Calu3 (cell line): ENCODE data around the gene VPS11. TPM values are rescaled to one million over a fixed set of nuclear protein-coding genes. Genes with fewer than 3 reads are reported as not detected.

Experiments
- Bru-seq: library from RNA; stranded (reverse); fragments of 400-500 nt; gene quantifications from one replicate; lab custom pipeline; 2021; lab: Mats Ljungman, UMichigan
- BruChase-seq, 2 experiments: library from RNA; stranded (reverse); fragments of 400-500 nt; gene quantifications; one replicate each; lab custom pipeline; 2021; lab: Mats Ljungman, UMichigan
- BruUV-seq: library from RNA; stranded (reverse); fragments of 400-500 nt; replicated peaks from 2 replicates; lab custom pipeline; 2021; lab: Mats Ljungman, UMichigan
- CTCF ChIA-PET: fragments of 300-600 bp; sonication (Branson Sonifier 250); formaldehyde crosslinking; loops from one replicate; lab custom pipeline; 2022; ENCODE audit warnings: antibody characterized with exemption; lab: Charles Lee
- DNase-seq: peaks from one replicate; pipeline ENCODE4 v3.0.0; 2022
- H3K27ac Mint-ChIP-seq: one replicate; pipeline ENCODE4 v1.8.0; 2022; ENCODE audit warnings: mixed read lengths; ENCODE audit not compliant: unreplicated experiment
- H3K27me3 Mint-ChIP-seq: one replicate; pipeline ENCODE4 v1.8.0; 2022; ENCODE audit warnings: mixed read lengths; ENCODE audit not compliant: unreplicated experiment
- H3K36me3 Mint-ChIP-seq: one replicate; pipeline ENCODE4 v1.8.0; 2022; ENCODE audit warnings: mild to moderate bottlenecking, moderate library complexity, mixed read lengths; ENCODE audit not compliant: insufficient read depth, unreplicated experiment
- H3K4me1 Mint-ChIP-seq: one replicate; pipeline ENCODE4 v1.8.0; 2022; ENCODE audit warnings: mild to moderate bottlenecking, low read depth, mixed read lengths; ENCODE audit not compliant: unreplicated experiment
- H3K4me3 Mint-ChIP-seq: one replicate; pipeline ENCODE4 v1.8.0; 2022; ENCODE audit warnings: mild to moderate bottlenecking, low read depth, moderate library complexity, mixed read lengths; ENCODE audit not compliant: unreplicated experiment
- H3K9me3 Mint-ChIP-seq: one replicate; pipeline ENCODE4 v1.8.0; 2022; ENCODE audit warnings: low read depth, mixed read lengths; ENCODE audit not compliant: unreplicated experiment
- intact Hi-C: fragments of 100-400 bp; cut with micrococcal nuclease; formaldehyde crosslinking; loops from one replicate; pipeline ENCODE4 v1.10.0; 2022; ENCODE audit not compliant: unreplicated experiment
- long read RNA-seq: library from polyadenylated mRNA; stranded (forward); transcript quantifications from one replicate; pipeline ENCODE4 v2.0.0, GENCODE V29; 2022
- total RNA-seq: library from RNA; stranded (reverse); gene quantifications from 2 replicates; pipeline ENCODE4 v1.2.3, GENCODE V29; 2022
- TF ChIP-seq, protein P1 (sequence below): fragments of 200-600 bp; IDR thresholded peaks from one replicate; pipeline ENCODE4 v1.8.0; 2022; ENCODE audit warnings: antibody characterized with exemption; ENCODE audit not compliant: unreplicated experiment

Gene VPS11
- 15.1 and 15.8 TPM in 2 replicates for total RNA-seq
- Bru-seq, nascent RNA, result percentile 63 among the genes with signal in this experiment
- percentile 67 among the genes with signal in this experiment for BruChase-seq, experiment 1, labeled RNA remaining after a 6-hour chase
- percentile 62 among the genes with signal in this experiment for BruChase-seq, experiment 2, labeled RNA remaining after a 2-hour chase
- long read RNA-seq, transcript VPS11-208 (16 exons, 3,313 nt), result major isoform, 12 of 23 reads
- long read RNA-seq, partial matches to known transcripts, result 6 of 23 reads
- long read RNA-seq, other reads (novel, unspliced or antisense), result 5 of 23 reads

DNA sequence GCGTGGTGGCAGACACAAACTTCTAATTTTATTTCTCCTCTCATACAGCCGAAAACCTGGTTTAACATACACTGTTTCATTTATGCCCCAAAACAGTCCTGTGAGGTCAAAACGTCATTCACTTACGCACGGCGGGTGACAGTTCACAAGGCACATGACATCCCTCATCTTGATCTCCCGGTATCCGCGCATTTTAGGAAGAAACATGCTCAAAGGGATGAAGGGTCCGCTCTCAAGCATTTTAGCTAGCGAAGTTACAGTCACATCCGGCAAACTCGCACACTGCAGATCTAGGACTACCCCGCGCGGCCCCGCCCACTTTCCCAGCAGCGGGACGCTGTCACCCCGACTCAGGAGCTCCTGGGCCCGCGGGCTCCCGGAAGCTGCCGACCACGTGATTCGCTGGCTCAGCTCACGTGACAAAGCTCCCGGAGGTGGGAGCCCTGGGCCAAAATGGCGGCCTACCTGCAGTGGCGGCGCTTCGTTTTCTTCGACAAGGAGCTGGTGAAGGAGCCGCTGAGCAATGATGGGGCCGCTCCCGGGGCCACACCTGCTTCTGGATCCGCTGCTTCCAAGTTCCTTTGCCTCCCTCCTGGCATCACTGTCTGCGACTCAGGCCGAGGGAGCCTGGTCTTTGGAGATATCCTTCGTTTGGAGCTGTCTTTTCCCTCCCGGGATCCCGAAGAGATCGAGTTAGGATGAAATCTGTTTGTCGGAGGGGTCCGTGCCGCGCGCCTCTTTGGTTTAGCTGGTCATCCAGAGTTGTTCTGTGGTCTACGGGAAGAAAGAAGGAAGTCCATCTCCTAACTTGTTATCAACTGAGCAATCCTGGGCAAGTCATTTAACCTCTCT is at the start of gene VPS11:
TSS of gene VPS11 (plus strand) at position 448 of the 852 bp plus-strand sequence. CDS start at position 454, 6 bp downstream.
- Mint-ChIP-seq H3K36me3 (peaks cover 23% of the 10 kb centered on the region), H3K4me1 (no peaks in the 10 kb centered on the region), H3K27ac (peak within 1 kb of the TSS; percentile 70), H3K9me3 (no peaks in the 10 kb centered on the region), H3K4me3 (peak within 1 kb of the TSS; percentile 81), H3K27me3 (no peaks in the 10 kb centered on the region)
- TF ChIP-seq, protein P1, sequence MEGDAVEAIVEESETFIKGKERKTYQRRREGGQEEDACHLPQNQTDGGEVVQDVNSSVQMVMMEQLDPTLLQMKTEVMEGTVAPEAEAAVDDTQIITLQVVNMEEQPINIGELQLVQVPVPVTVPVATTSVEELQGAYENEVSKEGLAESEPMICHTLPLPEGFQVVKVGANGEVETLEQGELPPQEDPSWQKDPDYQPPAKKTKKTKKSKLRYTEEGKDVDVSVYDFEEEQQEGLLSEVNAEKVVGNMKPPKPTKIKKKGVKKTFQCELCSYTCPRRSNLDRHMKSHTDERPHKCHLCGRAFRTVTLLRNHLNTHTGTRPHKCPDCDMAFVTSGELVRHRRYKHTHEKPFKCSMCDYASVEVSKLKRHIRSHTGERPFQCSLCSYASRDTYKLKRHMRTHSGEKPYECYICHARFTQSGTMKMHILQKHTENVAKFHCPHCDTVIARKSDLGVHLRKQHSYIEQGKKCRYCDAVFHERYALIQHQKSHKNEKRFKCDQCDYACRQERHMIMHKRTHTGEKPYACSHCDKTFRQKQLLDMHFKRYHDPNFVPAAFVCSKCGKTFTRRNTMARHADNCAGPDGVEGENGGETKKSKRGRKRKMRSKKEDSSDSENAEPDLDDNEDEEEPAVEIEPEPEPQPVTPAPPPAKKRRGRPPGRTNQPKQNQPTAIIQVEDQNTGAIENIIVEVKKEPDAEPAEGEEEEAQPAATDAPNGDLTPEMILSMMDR, result no peak
- CTCF ChIA-PET, result interaction anchor here (0.6 to 1.0 kb wide), 7 partner anchors 28 to 272 kb away, joined by 3 to 5 read pairs (median 4); partner anchors contain the start of genes CBL, DPAGT1 and NHERF4
- DNase-seq, result peak; percentile 94
- BruUV-seq, result no TSS peak
- intact Hi-C loops, result no loop called here

DNA sequence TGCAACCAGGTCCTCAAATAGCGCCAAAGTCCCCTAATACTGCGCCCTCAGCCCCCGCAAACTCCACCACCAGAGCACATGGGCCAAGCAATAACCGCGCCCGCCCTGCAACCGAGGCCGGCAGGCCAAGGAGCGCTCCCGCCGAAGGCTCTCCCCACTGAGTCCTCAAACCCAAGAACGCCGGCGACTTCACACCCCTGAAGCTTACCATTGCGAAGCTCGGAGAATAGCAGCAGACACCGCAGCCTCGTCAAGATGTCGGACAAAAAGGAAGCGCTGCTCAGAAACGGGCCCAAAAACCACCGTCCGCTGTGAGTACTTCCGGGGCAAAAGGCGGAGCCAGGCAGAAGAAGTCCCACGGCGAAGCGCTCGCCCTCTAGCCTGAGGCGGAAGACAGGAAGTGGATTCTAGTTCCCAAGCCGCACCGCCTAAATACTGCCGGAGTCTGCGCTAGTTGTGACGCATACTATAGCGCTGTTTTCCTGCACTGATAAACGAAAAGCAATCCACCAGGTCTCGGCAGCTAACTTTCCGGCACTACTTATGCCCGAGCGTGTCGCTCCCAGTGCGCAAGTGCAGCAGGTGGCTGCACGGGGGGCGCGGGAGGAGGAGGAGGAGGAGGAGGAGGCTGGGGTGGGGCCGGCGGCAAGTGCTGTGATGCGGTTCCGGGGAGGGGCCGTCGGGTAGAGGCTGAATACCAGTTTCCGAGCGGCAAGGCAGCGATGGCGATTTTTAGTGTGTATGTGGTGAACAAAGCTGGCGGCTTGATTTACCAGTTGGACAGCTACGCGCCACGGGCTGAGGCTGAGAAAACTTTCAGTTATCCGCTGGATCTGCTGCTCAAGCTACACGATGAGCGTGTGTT is 49.3 kb upstream of the VPS11 start, which contains the start of the genes RPS25 and TRAPPC4:
TSS of gene RPS25 (minus strand) at position 270 of the 865 bp plus-strand sequence. CDS start at position 211, 59 bp downstream.
TSS of gene TRAPPC4 (plus strand) at position 693 of the 865 bp plus-strand sequence. CDS start at position 723, 30 bp downstream.
- intact Hi-C loops, result no loop called here
- peaks cover 77% of the 10 kb centered on the region for H3K36me3 Mint-ChIP-seq
- DNase-seq, result peak; percentile 90
- CTCF ChIA-PET, result interaction anchor here (0.6 kb wide), 2 partner anchors 227 to 1286 kb away, joined by 3 read pairs; no protein-coding TSS in a partner anchor
- no peaks in the 10 kb centered on the region for H3K9me3 Mint-ChIP-seq
- TF ChIP-seq, protein P1, result no peak
- peaks cover 15% of the 10 kb centered on the region for H3K4me1 Mint-ChIP-seq
- BruUV-seq, result no TSS peak
- H3K27me3 Mint-ChIP-seq, result no peaks in the 10 kb centered on the region
- peak within 1 kb of the TSS; percentile 93 for H3K4me3 Mint-ChIP-seq
- peak within 1 kb of the TSS; percentile 93 for H3K27ac Mint-ChIP-seq

DNA sequence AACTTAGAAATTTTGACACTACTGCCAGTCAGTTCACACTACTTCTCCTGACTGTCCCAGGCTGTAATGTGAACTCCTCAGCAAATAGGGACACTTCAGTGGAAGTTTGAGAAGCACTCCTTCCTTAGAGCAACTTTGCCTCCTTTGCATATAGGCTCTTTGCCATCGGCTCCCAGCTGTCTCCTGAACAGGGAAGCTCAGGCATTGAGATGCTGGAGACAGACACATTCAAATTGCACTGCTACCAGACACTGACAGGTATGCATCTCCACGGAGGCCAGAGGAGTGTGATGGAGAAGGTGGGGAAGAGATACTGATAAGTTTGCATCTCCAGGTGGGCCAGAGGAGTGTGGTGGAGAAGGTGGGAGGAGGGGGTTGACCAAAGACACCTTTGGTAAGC is 47.6 kb upstream of the VPS11 start:
- TF ChIP-seq, protein P1, result no peak
- Mint-ChIP-seq H3K9me3 (no peaks in the 10 kb centered on the region), H3K4me1 (peaks cover 15% of the 10 kb centered on the region), H3K4me3 (peak overlapping the region; percentile 93), H3K27ac (peak overlapping the region; percentile 60), H3K36me3 (peaks cover 71% of the 10 kb centered on the region), H3K27me3 (no peaks in the 10 kb centered on the region)
- intact Hi-C loops, result no loop called here
- CTCF ChIA-PET, result no interaction called here
- BruUV-seq, result no TSS peak
- DNase-seq, result no peak
